ENCODE measurements around the gene SPIN1. TPM values are rescaled to one million over a fixed set of nuclear protein-coding genes. Genes with fewer than 3 reads are reported as not detected.

The SPIN1 gene
- total RNA-seq, 1 experiment from 2014 or later = 56.9 TPM

GRCh38 chr9:88488166-88488565 lies 99.9 kb downstream of the SPIN1 start:
- DNase-seq (ENCODE audit: low read depth) = peak; percentile 1

- DNase-seq (ENCODE audit: low read depth) = no peak
Measured at GRCh38 chr9:88494983-88495721, 106.9 kb downstream of the SPIN1 start.

GRCh38 chr9:88497224-88497623 lies 109.0 kb downstream of the SPIN1 start:
- DNase-seq (ENCODE audit: low read depth) = no peak

GRCh38 chr9:88498880-88499279 lies 110.6 kb downstream of the SPIN1 start:
- DNase-seq (ENCODE audit: low read depth) = no peak

GRCh38 chr9:88501086-88501485 lies 112.8 kb downstream of the SPIN1 start:
- no peak for DNase-seq (ENCODE audit: low read depth)

- no peak for DNase-seq (ENCODE audit: low read depth)
Measured at GRCh38 chr9:88502552-88503034, 114.3 kb downstream of the SPIN1 start.

GRCh38 chr9:88503081-88503844 lies 115.0 kb downstream of the SPIN1 start:
- DNase-seq (ENCODE audit: low read depth) = no peak

- DNase-seq (ENCODE audit: low read depth) = no peak
Measured at GRCh38 chr9:88503845-88504764, 115.9 kb downstream of the SPIN1 start.

GRCh38 chr9:88508326-88508725 lies 120.1 kb downstream of the SPIN1 start:
- no peak for DNase-seq (ENCODE audit: low read depth)

GRCh38 chr9:88511906-88512305 lies 123.7 kb downstream of the SPIN1 start:
- no peak for DNase-seq (ENCODE audit: low read depth)

- no peak for DNase-seq (ENCODE audit: low read depth)
Measured at GRCh38 chr9:88514247-88514646, 126.0 kb downstream of the SPIN1 start.

- DNase-seq (ENCODE audit: low read depth) = no peak
Measured at GRCh38 chr9:88521308-88521707, 133.1 kb downstream of the SPIN1 start.

- DNase-seq (ENCODE audit: low read depth) = no peak
Measured at GRCh38 chr9:88522360-88522759, 134.1 kb downstream of the SPIN1 start.

- peak; percentile 74 for DNase-seq (ENCODE audit: low read depth)
Measured at GRCh38 chr9:88523056-88523455, 134.8 kb downstream of the SPIN1 start.

GRCh38 chr9:88524911-88525310 lies 136.7 kb downstream of the SPIN1 start:
- no peak for DNase-seq (ENCODE audit: low read depth)

GRCh38 chr9:88527618-88528017 lies 139.4 kb downstream of the SPIN1 start:
- DNase-seq (ENCODE audit: low read depth) = no peak

Other genes with a start within 250 kb of the SPIN1 start
- gene SPATA31C2, start 250.0 kb upstream of the SPIN1 start, total RNA-seq (2014; rRNA removed; shearing (Covaris generic)) = not detected in 2 replicates
- 0.77 and 1.0 TPM in 2 replicates for gene NXNL2, start 146.7 kb downstream of the SPIN1 start, total RNA-seq (2014; rRNA removed; shearing (Covaris generic))

All from HT1080 (cell line).